KMS-11 (cell line): Measurements from ENCODE around the gene SPNS2.

ENCODE experiments used
- H2AFZ ChIP-seq: fragments of 200-600 bp; sonication (generic); 2 replicates; pipeline ENCODE4 v1.6.1; 2016; ENCODE audit warnings: antibody characterized with exemption, mixed run types, low read depth
- H3K27ac ChIP-seq: fragments of 200-600 bp; sonication (generic); 2 replicates; pipeline ENCODE4 v1.6.1; 2016; ENCODE audit warnings: mild to moderate bottlenecking, mixed run types
- H3K27me3 ChIP-seq: fragments of 200-600 bp; sonication (generic); 2 replicates; pipeline ENCODE4 v1.6.1; 2017; ENCODE audit warnings: mild to moderate bottlenecking, low read depth, mixed run types, moderate library complexity; ENCODE audit not compliant: insufficient read depth
- H3K36me3 ChIP-seq: fragments of 200-600 bp; sonication (generic); 2 replicates; pipeline ENCODE4 v1.6.1; 2017; ENCODE audit warnings: mild to moderate bottlenecking, mixed run types; ENCODE audit not compliant: insufficient read depth
- H3K4me1 ChIP-seq: fragments of 200-600 bp; sonication (generic); 2 replicates; pipeline ENCODE4 v1.6.1; 2016; ENCODE audit warnings: mild to moderate bottlenecking, low read depth, mixed run types; ENCODE audit not compliant: poor library complexity, severe bottlenecking
- H3K4me2 ChIP-seq: fragments of 200-600 bp; sonication (generic); 2 replicates; pipeline ENCODE4 v1.7.0; 2016; ENCODE audit warnings: mild to moderate bottlenecking, mixed run types
- H3K4me3 ChIP-seq: fragments of 200-600 bp; sonication (generic); IDR thresholded peaks from 2 replicates; pipeline ENCODE4 v1.6.1; 2017; ENCODE audit warnings: low read depth, low read length, mixed read lengths; ENCODE audit not compliant: insufficient read depth
- H3K79me2 ChIP-seq: fragments of 200-600 bp; sonication (generic); 2 replicates; pipeline ENCODE4 v1.6.1; 2016; ENCODE audit warnings: low read depth, mixed run types; ENCODE audit not compliant: insufficient read depth
- H3K9ac ChIP-seq: fragments of 200-600 bp; sonication (generic); 2 replicates; pipeline ENCODE4 v1.6.1; 2016; ENCODE audit warnings: mild to moderate bottlenecking, mixed run types
- H4K20me1 ChIP-seq: fragments of 200-600 bp; sonication (generic); 2 replicates; pipeline ENCODE4 v1.6.1; 2016; ENCODE audit warnings: mild to moderate bottlenecking, mixed run types; ENCODE audit not compliant: insufficient read depth
- CTCF ChIP-seq: fragments of 200-600 bp; sonication (generic); conservative IDR thresholded peaks from 2 replicates; pipeline ENCODE4 v1.6.1; 2017; ENCODE audit warnings: low read depth, mild to moderate bottlenecking, antibody characterized with exemption, low read length, moderate library complexity, mixed read lengths

The SPNS2 gene

GRCh38 chr17:4498461-4499397, at the start of gene SPNS2:
Gene SPNS2, plus strand, starts transcription at chr17:4498881. Its CDS starts 167 bp downstream, at chr17:4499048.
- Histone ChIP-seq H3K9ac (no peak within 1 kb of the TSS), H2AFZ (no peak within 1 kb of the TSS), H3K79me2 (no peaks in the 10 kb centered on the region)

GRCh38 chr17:4449736-4450135, 48.9 kb upstream of the SPNS2 start:
- H3K27ac ChIP-seq, result no peak overlapping the region
- H4K20me1 ChIP-seq, result no peaks in the 10 kb centered on the region
- no peak for TF ChIP-seq CTCF
- H3K79me2 ChIP-seq, result no peaks in the 10 kb centered on the region
- H3K27me3 ChIP-seq, result peaks cover 4% of the 10 kb centered on the region; the same call in 1 of the 2 replicates
- H3K9ac ChIP-seq, result no peak overlapping the region
- H2AFZ ChIP-seq, result no peak overlapping the region
- no peaks in the 10 kb centered on the region for H3K36me3 ChIP-seq
- H3K4me2 ChIP-seq, result no peak overlapping the region
- H3K4me3 ChIP-seq, result no peak overlapping the region
- no peaks in the 10 kb centered on the region for H3K4me1 ChIP-seq

More at GRCh38 chr17:4498461-4499397, at the start of gene SPNS2:
- no peak for TF ChIP-seq CTCF
- Histone ChIP-seq H4K20me1 (no peaks in the 10 kb centered on the region), H3K36me3 (no peaks in the 10 kb centered on the region), H3K4me3 (no peak within 1 kb of the TSS), H3K27me3 (peaks cover 44% of the 10 kb centered on the region), H3K27ac (no peak within 1 kb of the TSS), H3K4me1 (no peaks in the 10 kb centered on the region), H3K4me2 (no peak within 1 kb of the TSS)

GRCh38 chr17:4450710-4451316, 47.9 kb upstream of the SPNS2 start:
- TF ChIP-seq CTCF, result no peak
- Histone ChIP-seq H3K4me3 (no peak overlapping the region), H3K79me2 (no peaks in the 10 kb centered on the region), H3K27me3 (peaks cover 5% of the 10 kb centered on the region; the same call in 1 of the 2 replicates), H3K9ac (no peak overlapping the region), H2AFZ (no peak overlapping the region), H3K36me3 (no peaks in the 10 kb centered on the region), H4K20me1 (no peaks in the 10 kb centered on the region), H3K4me1 (no peaks in the 10 kb centered on the region), H3K27ac (no peak overlapping the region), H3K4me2 (no peak overlapping the region)

GRCh38 chr17:4453812-4454591, 44.7 kb upstream of the SPNS2 start:
- no peaks in the 10 kb centered on the region for H4K20me1 ChIP-seq
- no peak overlapping the region for H3K4me3 ChIP-seq
- H2AFZ ChIP-seq, result no peak overlapping the region
- no peaks in the 10 kb centered on the region for H3K79me2 ChIP-seq
- H3K9ac ChIP-seq, result no peak overlapping the region
- TF ChIP-seq CTCF, result no peak
- H3K36me3 ChIP-seq, result no peaks in the 10 kb centered on the region
- no peaks in the 10 kb centered on the region for H3K4me1 ChIP-seq
- H3K27ac ChIP-seq, result no peak overlapping the region
- peaks cover 11% of the 10 kb centered on the region; the same call in 1 of the 2 replicates for H3K27me3 ChIP-seq
- no peak overlapping the region for H3K4me2 ChIP-seq
